ENCODE measurements around the gene MOGAT3.
A peak's percentile ranks its signal among the peaks of the same experiment; 100 is the strongest.

The MOGAT3 gene

DNA sequence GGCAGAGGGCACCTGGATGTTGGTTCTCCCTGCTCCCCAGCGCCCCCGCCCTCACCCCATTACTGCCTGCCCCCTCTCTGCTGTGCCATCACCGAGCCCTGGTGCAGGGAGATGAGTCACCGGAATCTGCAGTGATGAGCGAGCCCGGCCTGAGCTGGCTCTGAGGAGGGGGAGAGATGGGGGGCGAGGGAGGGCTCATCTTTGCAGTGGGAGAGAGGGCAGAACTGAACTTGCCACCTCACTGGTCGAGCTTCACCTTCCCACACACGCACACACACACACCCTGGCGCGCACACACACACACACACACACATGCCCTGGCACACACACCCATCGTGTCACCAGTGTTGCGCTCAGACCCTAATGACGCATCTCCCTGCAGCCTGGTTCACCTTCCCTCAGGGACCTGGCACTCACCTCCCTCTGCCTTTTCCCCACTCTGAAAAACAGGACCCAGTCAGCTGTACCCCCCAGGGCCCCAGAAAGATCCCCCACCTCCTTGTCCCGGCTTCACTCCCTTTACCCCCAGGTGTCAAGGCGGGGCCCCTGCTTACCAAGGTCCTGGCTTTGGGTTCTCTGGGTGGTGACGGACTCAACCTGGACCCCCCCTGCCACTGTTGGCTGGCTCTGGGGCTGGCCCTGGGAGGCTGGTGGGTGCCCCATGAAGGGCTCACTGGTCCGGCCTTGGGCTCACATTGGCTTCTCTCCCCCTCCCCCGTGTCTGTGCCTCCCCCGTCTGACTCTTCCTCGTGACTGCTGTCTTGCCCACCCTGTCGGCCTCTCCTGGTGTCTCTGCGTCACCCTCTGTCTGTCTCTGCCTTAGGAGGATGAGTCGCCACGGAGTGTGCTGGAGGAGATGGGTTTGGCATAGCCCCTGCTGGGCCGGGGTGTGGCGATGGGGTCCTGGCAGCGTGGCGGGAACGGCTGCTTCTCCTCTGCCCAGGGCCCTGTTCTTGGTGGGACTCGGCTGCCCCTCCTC, 40.9 kb downstream of the MOGAT3 start:
- no peak for DNase-seq

DNA sequence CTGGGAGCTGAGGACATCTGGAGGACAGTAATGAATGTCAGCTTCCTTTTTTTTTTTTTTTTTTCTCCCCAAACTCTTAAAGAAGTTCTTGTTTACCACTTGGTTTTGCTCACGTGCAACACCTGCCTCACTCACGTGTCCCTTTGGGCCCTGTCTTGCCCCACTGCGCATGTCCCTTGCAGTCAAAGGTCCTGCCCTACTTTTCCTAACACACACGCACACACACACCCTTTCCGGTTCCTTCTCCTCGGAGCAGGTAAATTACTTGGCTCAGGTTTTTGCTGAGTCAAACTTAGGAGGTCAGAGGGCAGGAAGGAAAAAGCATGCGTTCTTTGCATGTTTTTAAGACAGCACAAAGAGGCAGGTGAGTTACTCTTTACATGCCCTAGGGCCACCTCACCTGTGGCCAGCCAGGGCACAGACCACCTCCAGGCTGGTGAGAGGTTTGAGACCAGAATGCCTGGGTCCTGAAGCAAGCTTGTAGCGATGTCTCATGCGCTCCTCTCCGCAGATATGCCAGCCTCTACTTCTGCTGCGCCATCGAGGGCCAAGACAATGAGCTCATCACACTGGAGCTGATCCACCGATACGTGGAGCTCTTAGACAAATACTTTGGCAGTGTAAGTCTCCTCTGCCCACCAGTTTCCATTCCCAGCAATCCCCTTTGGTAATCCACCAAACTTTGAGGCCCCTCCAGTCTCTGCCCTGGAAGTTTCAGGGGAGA, 43.8 kb downstream of the MOGAT3 start:
- DNase-seq = no peak

DNA sequence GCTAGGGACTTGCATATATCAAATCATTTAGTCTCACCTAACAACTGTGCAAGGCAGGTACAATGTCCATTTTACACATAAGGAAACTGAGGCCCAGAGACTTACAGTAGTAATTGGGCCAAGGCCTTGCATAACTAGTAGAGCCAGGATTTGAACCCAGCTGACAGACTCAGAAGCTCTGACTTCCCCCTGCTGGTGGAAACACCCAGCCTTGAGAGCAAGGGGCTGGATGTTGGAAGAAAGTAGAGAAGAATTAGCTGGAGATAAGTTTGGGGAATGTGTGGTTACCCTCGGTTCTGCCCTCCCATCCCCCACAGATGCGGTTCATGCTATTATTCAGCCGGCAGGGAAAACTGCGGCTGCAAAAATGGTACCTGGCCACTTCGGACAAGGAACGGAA, 44.6 kb downstream of the MOGAT3 start:
- no peak for DNase-seq

GRCh38 chr7:101155303-101155702, 45.5 kb downstream of the MOGAT3 start:
- no peak for DNase-seq

- no peak for DNase-seq
These were observed 46.1 kb downstream of the MOGAT3 start for GRCh38 chr7:101154693-101155102.

DNA sequence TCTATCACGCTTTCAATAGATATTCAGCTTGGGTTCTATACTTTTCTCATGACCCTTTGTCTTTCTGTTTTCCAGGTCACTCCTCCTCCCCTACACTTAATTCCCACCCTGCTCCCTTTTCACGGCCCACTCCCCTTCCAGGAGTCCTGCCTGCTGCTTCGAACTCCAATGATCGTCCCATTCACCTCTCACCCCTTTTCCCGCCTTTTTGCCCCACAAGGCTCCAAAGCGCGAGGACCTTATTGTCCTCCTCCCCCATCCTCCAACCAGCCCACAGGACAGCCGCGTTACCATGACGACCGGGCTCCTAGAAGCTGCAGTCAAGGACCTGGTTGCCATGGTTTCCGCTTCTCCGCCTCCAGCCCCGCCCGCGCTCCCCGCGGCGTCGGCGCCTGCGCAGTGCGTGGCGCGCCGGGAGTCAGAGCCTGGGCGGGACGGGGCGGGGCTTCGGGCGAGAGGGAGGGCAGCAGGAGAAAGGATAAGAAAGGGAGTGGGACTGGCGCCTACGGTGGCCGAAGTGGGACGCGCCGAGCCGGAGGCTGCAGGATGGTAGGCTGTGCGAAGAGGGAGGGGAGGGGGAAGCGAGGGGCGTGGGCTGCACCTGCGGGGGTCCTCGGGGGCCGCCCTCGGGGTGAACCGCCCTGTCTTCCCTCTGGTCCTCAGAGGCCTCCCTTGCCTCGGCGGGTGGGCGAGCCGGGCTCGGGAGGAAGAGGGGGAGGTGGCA, 46.7 kb downstream of the MOGAT3 start, which contains the start of gene AP1S1:
TSS of gene AP1S1 (plus strand) at position 508 of the 724 bp plus-strand sequence. CDS start at position 547, 39 bp downstream.
- DNase-seq = peak; percentile 91

DNA sequence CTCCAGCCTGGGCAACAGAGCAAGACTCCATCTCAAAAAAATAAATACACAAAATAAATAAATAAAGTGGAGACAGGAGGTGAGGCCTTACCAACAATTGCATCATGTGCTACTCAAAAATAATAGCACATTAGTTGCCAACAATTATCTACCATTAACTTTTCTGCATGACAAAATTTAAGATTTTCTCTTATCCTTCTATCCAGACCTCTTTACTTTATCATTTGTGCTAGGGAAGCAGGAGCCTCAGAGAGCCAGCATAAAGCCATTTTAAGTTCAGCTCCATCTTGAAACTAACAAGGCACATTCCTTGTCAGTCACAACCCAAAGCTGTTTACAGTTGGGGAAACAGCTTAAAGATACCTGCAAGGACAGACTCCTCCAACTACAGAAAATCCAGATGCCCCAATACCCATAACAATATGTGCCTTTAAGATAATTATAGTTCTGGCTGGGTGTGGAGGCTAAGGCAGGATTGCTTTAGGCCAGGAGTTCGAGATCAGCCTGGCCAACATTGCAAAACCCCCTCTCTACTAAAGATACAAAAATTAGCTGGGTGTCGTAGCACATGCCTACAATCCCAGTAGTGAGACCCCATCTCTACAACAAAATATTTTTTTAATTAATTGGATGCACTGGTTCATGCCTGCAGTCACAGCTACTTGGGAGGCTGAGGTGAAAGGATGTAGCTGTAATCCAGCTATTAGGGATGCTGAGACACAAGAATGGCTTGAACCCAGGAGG, 48.8 kb downstream of the MOGAT3 start:
- no peak for DNase-seq

Data from activated T-cell treated with anti-CD3 and anti-CD28 coated beads for 4 hours (primary cell).